ENCODE measurements around the gene HMGN3.
A peak's percentile ranks its signal among the peaks of the same experiment; 100 is the strongest.
"Not testable (repeated sequence)": the region's sequence is repeated elsewhere in the genome, so short reads cannot be mapped to it uniquely, and the experiment has no call there.

HMGN3 gene

GRCh38 chr6:79234150-79235022 is at the start of gene HMGN3:
HMGN3 (minus strand) TSS chr6:79234682.
- DNase-seq: peak; percentile 90

GRCh38 chr6:79280756-79281155 is 46.3 kb upstream of the HMGN3 start:
- no peak for DNase-seq

GRCh38 chr6:79277109-79277508 is 42.6 kb upstream of the HMGN3 start:
- DNase-seq: no peak

GRCh38 chr6:79269877-79270276 is 35.4 kb upstream of the HMGN3 start:
- DNase-seq: no peak

- no peak for DNase-seq
Observed at GRCh38 chr6:79267128-79267527, 32.6 kb upstream of the HMGN3 start.

- DNase-seq: no peak
Observed at GRCh38 chr6:79266051-79266450, 31.6 kb upstream of the HMGN3 start.

- DNase-seq: no peak
Observed at GRCh38 chr6:79263359-79263758, 28.9 kb upstream of the HMGN3 start.

- DNase-seq: no peak
Observed at GRCh38 chr6:79261666-79262065, 27.2 kb upstream of the HMGN3 start.

- no peak for DNase-seq
Observed at GRCh38 chr6:79260772-79261171, 26.3 kb upstream of the HMGN3 start.

GRCh38 chr6:79257381-79258205 is 23.1 kb upstream of the HMGN3 start:
- no peak for DNase-seq

- DNase-seq: not testable (repeated sequence)
Observed at GRCh38 chr6:79256770-79257169, 22.3 kb upstream of the HMGN3 start.

- not testable (repeated sequence) for DNase-seq
Observed at GRCh38 chr6:79255086-79255485, 20.6 kb upstream of the HMGN3 start.

GRCh38 chr6:79250559-79250958 is 16.1 kb upstream of the HMGN3 start:
- DNase-seq: no peak

- no peak for DNase-seq
Observed at GRCh38 chr6:79250107-79250514, 15.6 kb upstream of the HMGN3 start.

- no peak for DNase-seq
Observed at GRCh38 chr6:79249136-79249535, 14.7 kb upstream of the HMGN3 start.

- DNase-seq: no peak
Observed at GRCh38 chr6:79246891-79247290, 12.4 kb upstream of the HMGN3 start.

- no peak for DNase-seq
Observed at GRCh38 chr6:79241228-79241627, 6.7 kb upstream of the HMGN3 start.

GRCh38 chr6:79240509-79240908 is 6.0 kb upstream of the HMGN3 start:
- no peak for DNase-seq

GRCh38 chr6:79239536-79240168 is 5.2 kb upstream of the HMGN3 start:
- DNase-seq: no peak

- DNase-seq: no peak
Observed at GRCh38 chr6:79238919-79239318, 4.4 kb upstream of the HMGN3 start.

- DNase-seq: no peak
Observed at GRCh38 chr6:79236711-79237110, 2.2 kb upstream of the HMGN3 start.

GRCh38 chr6:79233611-79234149 is 802 bp downstream of the HMGN3 start:
- peak; percentile 75 for DNase-seq
